Thyroid gland (tissue), 4 donors: Measurements from ENCODE around the gene NIPAL3. TPM values are rescaled to one million over a fixed set of nuclear protein-coding genes. Genes with fewer than 3 reads are reported as not detected.

Experiments used
- DNase-seq, 2 donors: peaks; one replicate each; pipeline ENCODE4 v3.0.0-alpha.2; 2019
- H3K27ac ChIP-seq, 3 donors: fragments of 200-600 bp; sonication (generic); 1 replicate in 2 of 3; 2 replicates in 1 of 3; pipeline ENCODE4 v1.5.1; 2016 to 2019; ENCODE audit warnings: mild to moderate bottlenecking in 1 of 3, moderate library complexity in 1 of 3
- H3K27me3 ChIP-seq: fragments of 200-600 bp; sonication (generic); one replicate; pipeline ENCODE4 v1.5.1; 2019
- H3K36me3 ChIP-seq, 2 donors: fragments of 200-600 bp; sonication (generic); one replicate each; pipeline ENCODE4 v1.5.1; 2016 to 2019
- H3K4me1 ChIP-seq, 2 donors: fragments of 200-600 bp; sonication (generic); one replicate each; pipeline ENCODE4 v1.5.1; 2017 to 2019
- H3K4me3 ChIP-seq, 3 donors: fragments of 200-600 bp; sonication (generic); replicated peaks in 1 of 3; 1 replicate in 2 of 3; 2 replicates in 1 of 3; pipeline ENCODE4 v1.5.1; 2016; ENCODE audit warnings: mild to moderate bottlenecking in 1 of 3
- H3K9me3 ChIP-seq: fragments of 200-600 bp; sonication (generic); one replicate; pipeline ENCODE4 v1.5.1; 2017
- CTCF ChIP-seq, 6 experiments: fragments of 200-600 bp in 3 of 6; fragments of 450-650 bp in 3 of 6; sonication (generic) in 3 of 6; IDR thresholded peaks; one replicate each; pipeline ENCODE4 v1.5.1; 2016 to 2019; ENCODE audit warnings: antibody characterized with exemption in 6 of 6, mild to moderate bottlenecking in 2 of 6, inconsistent platforms in 1 of 6, moderate library complexity in 1 of 6
- POLR2A ChIP-seq, 2 donors: fragments of 450-650 bp; IDR thresholded peaks; one replicate each; pipeline ENCODE4 v1.6.1; 2017; ENCODE audit warnings: antibody characterized with exemption in 2 of 2, mild to moderate bottlenecking in 2 of 2, moderate library complexity in 1 of 2
- WGBS, 2 donors: methylation state at CpG; one replicate each; pipeline ENCODE4 v1.1.5; 2017; 5-methylcytosine and 5-hydroxymethylcytosine counted together
- intact Hi-C: fragments of 100-400 bp; cut with DNase I; formaldehyde crosslinking; loops from one replicate; pipeline ENCODE4 v1.15.1; 2023
- total RNA-seq, 4 donors: library from RNA; depleted of rRNA; stranded (reverse); fragments of >200 nt; gene quantifications; one replicate each; pipeline ENCODE4 v1.2.3, GENCODE V29; 2016

The NIPAL3 gene
- total RNA-seq, 4 donors from 2014 or later: 71.2 to 145 (median 121) TPM

- Histone ChIP-seq H3K9me3 (no peaks in the 10 kb centered on the region), H3K36me3 (no peaks in the 10 kb centered on the region), H3K4me1 (peaks cover 6 to 17% of the 10 kb centered on the region in 2 donors), H3K27ac (peak overlapping the region; percentile 11 to 91 (median 57)), H3K27me3 (no peaks in the 10 kb centered on the region), H3K4me3 (peak overlapping the region; percentile 9 to 72 (median 66))
- DNase-seq: peak; percentile 37 to 38
- WGBS, 2 donors: 4% methylated on average over 38 to 41 of the region's 53 CpGs
- no peak for TF ChIP-seq POLR2A (IDR thresholded peaks at IDR 0.05)
- TF ChIP-seq CTCF (IDR thresholded peaks at IDR 0.05): no peak
- intact Hi-C loops: no loop called here
Observed at GRCh38 chr1:24503059-24503751, 87.6 kb downstream of the NIPAL3 start.

DNA sequence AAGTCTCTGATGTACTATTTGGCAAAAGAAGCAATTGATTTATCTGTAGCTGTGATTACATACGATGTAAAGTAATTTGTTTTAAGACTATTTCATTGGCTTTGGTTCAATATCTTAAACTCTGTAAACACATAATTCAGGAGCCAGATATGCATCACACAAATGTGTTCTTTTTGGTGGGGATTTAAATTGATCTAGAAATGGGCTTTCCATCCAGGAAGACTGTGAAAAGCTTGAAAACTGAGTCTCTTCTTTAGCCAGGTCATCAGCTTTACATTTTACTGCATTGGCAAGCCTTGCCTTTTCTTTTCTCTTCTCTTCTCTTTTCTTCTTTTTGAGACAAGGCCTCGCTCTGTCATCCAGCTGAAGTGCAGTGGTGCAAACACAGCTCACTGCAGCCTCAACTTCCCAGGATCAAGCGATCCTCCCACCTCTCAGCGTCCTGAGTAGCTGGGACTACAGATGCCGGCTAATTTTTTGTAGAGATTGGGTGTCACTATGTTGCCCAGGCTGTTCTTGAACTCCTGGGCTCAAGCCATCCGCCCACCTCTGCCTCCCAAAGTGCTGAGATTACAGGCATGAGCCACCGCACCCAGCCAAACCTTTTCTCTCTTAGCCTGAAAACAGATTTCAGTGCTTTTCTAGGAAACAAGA, 88.4 kb downstream of the NIPAL3 start:
- DNase-seq: no peak
- Histone ChIP-seq H3K36me3 (no peaks in the 10 kb centered on the region), H3K27ac (peak overlapping the region in 2 of 3 donors; percentile 11 to 91), H3K4me3 (peak overlapping the region in 1 of 3 donors; percentile 72), H3K4me1 (peaks cover 6 to 17% of the 10 kb centered on the region in 2 donors), H3K27me3 (no peaks in the 10 kb centered on the region), H3K9me3 (no peaks in the 10 kb centered on the region)
- TF ChIP-seq CTCF (IDR thresholded peaks at IDR 0.05) (no peak), POLR2A (IDR thresholded peaks at IDR 0.05) (no peak)
- intact Hi-C loops: no loop called here
- WGBS, 2 donors: 64 to 69% methylated on average over 7 of the region's 7 CpGs

- no peaks in the 10 kb centered on the region for H3K27me3 ChIP-seq
- peaks cover 6 to 17% of the 10 kb centered on the region in 2 donors for H3K4me1 ChIP-seq
- TF ChIP-seq POLR2A (IDR thresholded peaks at IDR 0.05) (no peak), CTCF (IDR thresholded peaks at IDR 0.05) (no peak)
- intact Hi-C loops: no loop called here
- DNase-seq: no peak
- no peak overlapping the region for H3K4me3 ChIP-seq
- 85 to 89% methylated on average over 4 of the region's 4 CpGs for WGBS, 2 donors
- no peak overlapping the region for H3K27ac ChIP-seq
- no peaks in the 10 kb centered on the region for H3K36me3 ChIP-seq
- no peaks in the 10 kb centered on the region for H3K9me3 ChIP-seq
Observed at GRCh38 chr1:24504560-24504959, 89.0 kb downstream of the NIPAL3 start.

GRCh38 chr1:24505816-24506215, 90.2 kb downstream of the NIPAL3 start:
- Histone ChIP-seq H3K27me3 (no peaks in the 10 kb centered on the region), H3K9me3 (no peaks in the 10 kb centered on the region), H3K4me3 (no peak overlapping the region), H3K27ac (no peak overlapping the region), H3K4me1 (peaks cover 6 to 17% of the 10 kb centered on the region in 2 donors), H3K36me3 (no peaks in the 10 kb centered on the region)
- WGBS, 2 donors: 93% methylated on average over 4 of the region's 4 CpGs
- TF ChIP-seq CTCF (IDR thresholded peaks at IDR 0.05): no peak
- no peak for TF ChIP-seq POLR2A (IDR thresholded peaks at IDR 0.05)
- intact Hi-C loops: no loop called here
- no peak for DNase-seq
